ENCODE data around the gene TMEM44.
A peak's percentile ranks its signal among the peaks of the same experiment; 100 is the strongest.

Gene TMEM44, protein sequence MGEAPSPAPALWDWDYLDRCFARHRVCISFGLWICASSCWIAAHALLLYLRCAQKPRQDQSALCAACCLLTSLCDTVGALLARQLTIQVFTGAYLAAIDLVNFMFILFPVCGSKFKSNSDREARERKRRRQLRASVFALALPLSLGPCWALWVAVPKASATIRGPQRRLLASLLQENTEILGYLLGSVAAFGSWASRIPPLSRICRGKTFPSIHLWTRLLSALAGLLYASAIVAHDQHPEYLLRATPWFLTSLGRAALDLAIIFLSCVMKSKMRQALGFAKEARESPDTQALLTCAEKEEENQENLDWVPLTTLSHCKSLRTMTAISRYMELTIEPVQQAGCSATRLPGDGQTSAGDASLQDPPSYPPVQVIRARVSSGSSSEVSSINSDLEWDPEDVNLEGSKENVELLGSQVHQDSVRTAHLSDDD

GRCh38 chr3:194633349-194634004 is at the start of gene TMEM44:
Gene TMEM44, minus strand, starts transcription at chr3:194633419. Its CDS starts 204 bp downstream, at chr3:194633215.
- DNase-seq (ENCODE audit: low spot score), result peak; percentile 9

DNA sequence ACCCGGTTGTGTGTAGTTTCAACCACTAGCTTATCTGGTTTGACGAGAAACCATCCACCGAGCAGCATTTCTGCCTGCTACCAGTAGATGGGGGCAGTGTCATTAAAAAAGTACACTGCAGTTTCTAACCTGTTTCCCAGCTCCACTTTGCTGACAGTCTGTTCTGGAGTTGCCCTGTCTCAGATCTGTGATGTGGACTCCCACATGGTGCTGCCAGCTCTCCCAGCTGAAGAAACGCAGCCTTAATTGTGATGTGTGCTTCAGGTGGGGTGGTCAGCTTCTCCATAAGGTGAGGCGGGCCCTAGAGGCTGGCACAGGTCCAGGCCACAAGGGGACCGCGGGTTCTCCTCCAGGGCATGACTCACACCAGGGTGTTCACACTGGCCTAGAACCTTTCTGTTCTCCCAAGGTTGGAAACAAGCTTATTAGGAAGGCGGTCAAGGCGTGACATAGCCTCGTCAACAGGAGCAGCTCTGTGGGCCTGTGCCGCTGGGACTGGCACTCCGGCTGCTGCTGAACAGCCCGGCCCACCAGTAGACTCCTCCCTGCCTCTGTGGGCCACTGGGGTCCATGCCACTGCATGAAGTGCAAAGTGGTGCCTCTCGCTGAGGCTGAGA is 49.6 kb upstream of the TMEM44 start:
- peak; percentile 88 for DNase-seq (ENCODE audit: low spot score)

- DNase-seq (ENCODE audit: low spot score), result no peak
Measured at GRCh38 chr3:194682189-194682693, 49.0 kb upstream of the TMEM44 start.

DNA sequence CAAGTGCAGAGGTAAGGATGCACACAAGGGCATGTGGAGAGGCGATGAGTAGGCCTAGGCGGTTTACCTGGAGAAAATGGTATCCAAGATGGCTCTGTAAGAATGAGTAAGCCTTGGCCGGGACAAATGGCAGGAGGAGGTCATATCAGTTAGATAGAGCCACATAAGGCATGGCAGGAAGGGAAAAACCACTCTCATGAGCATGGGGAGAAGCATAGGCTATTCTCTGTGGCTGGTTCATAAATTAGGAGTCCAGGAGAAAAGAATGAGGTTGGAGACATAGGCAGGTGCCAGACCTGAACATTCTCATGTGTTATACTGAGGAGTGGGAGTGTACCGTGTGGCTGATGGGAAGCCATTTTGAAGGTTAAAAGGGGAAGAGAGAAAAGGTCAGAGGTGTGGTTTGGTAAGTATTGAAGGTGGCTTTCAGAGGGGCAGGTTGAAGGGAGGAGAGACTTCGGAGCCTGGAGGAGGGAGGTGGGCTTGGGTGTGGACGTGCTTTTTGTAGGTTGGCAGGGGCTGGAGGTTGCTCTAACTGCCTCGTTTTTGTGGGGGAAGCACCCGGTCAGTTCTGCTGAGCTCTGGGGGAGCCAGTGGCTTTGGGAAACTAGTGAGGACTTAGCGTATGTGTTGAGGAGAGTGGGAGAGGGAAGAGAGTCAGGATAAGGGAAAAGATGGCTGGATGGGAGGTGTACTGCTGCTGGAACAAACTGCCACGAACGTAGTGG is 47.8 kb upstream of the TMEM44 start:
- no peak for DNase-seq (ENCODE audit: low spot score)

GRCh38 chr3:194676471-194676870 is 43.3 kb upstream of the TMEM44 start:
- no peak for DNase-seq (ENCODE audit: low spot score)

DNA sequence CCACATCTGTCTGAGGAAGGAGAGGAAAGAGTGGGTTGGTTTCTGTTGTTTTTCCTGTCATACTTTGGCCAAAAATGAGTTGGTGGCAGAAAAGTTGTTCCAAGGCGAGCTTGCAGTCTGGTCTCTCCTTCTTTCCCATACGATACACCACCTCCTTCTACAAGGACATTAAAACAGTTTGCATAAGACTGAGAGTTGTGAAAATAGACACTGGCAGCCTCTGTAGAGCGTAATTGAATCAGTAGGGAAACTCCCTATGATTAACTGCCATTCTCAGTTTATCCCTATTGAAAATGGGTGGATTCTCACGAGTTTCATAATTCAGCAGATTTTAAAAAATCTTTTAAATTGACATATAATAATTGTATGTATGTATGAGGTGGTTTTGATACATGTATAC is 42.5 kb upstream of the TMEM44 start:
- no peak for DNase-seq (ENCODE audit: low spot score)

- no peak for DNase-seq (ENCODE audit: low spot score)
Measured at GRCh38 chr3:194675081-194675640, 41.9 kb upstream of the TMEM44 start.

DNA sequence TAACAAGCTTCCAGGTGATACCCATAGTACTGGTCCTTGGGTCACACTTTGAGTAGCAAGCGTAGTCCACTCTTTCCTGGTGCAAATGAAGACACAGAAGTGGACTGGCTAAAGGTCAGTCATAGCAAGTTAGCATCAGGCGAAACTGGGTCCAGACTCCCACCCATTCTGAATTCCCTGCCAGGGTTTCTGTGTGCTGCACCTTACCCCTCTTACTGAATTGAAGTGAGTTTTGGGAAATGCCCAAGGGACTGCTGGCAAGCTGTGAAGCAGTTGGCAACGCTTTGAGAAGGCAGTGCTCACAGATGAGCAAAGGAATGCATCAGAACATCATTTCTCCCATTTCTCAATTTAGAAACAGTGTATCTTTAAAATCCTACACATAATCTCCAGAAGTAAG is 40.5 kb upstream of the TMEM44 start:
- DNase-seq (ENCODE audit: low spot score), result no peak

DNA sequence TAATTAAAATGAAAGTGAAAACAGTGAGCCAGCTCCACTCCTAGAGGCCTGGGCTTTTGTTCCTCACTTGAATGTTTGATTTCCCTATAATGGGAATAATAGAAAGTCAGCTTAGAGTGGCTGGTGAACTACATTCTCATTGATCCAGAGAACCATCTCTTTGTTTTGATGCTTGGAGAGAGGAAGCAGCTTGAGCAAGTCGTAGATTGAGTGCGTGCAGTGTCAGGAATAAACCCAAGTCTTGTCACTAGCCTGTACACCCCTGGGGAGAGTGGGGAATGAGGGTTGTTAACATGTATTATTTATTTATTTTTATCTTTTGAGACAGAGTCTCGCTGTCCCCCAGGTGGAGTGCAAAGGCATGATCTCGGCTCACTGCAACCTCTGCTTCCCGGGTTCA is 39.7 kb upstream of the TMEM44 start:
- DNase-seq (ENCODE audit: low spot score), result peak; percentile 49

- DNase-seq (ENCODE audit: low spot score), result peak; percentile 95
Measured at GRCh38 chr3:194671900-194672808, 38.9 kb upstream of the TMEM44 start, which contains the start of gene LSG1. Gene LSG1, minus strand, starts transcription at chr3:194672191. Its CDS starts 29 bp downstream, at chr3:194672162.

DNA sequence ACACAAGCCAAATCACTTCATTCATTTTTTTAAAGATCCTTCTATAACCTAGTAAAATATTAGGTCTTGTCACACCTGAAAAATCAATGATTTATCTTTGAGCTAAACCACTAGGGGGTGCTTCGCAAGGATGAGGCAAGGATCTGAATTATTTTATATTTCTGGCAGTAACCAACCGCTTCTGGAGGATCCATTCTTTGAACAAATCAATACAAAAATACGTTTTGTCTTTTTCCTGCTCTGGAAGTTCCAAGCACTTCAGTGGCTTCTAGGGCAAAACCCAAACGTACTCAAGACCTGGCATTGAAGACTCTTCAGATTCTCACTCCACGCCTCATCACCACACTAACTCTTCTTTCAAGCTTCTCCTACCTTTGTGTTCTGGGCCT is 38.3 kb upstream of the TMEM44 start:
- no peak for DNase-seq (ENCODE audit: low spot score)

- no peak for DNase-seq (ENCODE audit: low spot score)
Measured at GRCh38 chr3:194667363-194667762, 34.1 kb upstream of the TMEM44 start.

DNA sequence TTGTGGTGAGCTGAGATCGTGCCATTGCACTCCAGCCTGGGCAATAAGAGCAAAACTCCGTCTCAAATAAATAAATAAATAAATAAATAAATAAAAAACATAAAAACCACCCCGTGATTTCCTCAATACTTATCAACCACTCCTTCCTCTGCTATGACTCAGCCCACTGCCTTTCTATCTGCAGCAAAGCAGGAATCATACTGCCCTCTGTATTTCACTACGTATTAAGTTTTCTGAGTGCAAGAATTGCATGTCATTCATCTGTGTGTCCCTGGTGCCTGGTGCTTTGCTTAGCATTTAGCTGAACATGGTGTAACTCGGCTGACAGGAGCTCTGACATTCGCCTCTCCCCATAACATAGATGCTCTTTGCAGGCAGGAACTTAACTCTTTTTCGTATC is 31.6 kb upstream of the TMEM44 start:
- DNase-seq (ENCODE audit: low spot score), result no peak

- no peak for DNase-seq (ENCODE audit: low spot score)
Measured at GRCh38 chr3:194661946-194662345, 28.7 kb upstream of the TMEM44 start.

- DNase-seq (ENCODE audit: low spot score), result no peak
Measured at GRCh38 chr3:194661374-194661773, 28.2 kb upstream of the TMEM44 start.

DNA sequence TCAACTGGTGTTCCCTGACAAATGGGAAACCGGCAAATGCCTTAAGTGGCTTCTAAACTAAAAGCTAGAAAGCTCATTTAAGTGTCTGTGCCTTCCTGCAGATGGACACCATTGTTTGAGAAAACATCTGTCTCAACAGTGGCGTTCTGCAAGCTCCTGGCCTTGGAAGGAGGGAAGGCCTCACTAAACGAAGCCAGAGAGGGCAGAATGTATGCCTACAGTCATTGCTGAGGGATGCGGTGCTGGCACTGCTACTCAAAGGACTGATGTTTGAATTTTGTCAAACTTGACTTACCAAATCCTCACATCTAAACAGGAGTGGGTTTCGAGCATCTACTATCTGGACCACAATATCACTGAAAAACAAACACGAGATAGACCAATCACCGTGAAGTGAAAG is 26.6 kb upstream of the TMEM44 start:
- no peak for DNase-seq (ENCODE audit: low spot score)

DNA sequence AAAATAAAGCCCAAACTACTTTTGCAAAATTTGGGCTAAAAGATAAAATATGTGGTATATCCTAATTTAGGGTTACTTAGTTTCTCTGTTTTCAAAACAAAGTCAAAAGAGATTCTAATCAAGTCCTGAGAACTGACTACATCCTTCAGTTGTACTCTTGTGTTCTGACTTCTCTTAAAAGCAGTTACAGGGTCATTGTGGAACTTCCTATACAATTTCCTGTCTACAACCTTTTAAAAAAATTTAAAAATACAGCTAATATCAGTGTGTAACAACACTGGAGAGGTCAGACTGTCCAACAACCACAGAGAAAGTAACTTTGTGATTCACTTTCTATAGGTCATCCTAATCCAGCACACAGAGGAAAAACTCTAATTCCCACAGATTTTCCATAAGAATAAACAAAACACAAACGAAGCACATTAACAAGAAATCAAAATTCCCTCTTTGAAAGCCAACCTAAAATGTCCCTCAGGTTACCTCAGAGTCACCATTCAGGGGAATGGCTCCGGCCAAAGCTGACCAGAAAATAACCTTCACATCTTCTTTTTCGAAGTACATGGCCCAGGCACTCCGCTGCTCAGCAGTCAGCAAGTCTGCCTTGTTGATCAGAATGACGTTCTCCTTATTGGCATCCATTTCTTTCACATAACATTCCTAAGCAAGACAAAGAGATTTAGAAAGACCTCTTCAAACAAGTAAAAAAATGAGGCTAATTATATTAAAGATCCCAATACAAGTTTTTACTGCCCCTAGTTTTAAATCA is 25.4 kb upstream of the TMEM44 start:
- no peak for DNase-seq (ENCODE audit: low spot score)

DNA sequence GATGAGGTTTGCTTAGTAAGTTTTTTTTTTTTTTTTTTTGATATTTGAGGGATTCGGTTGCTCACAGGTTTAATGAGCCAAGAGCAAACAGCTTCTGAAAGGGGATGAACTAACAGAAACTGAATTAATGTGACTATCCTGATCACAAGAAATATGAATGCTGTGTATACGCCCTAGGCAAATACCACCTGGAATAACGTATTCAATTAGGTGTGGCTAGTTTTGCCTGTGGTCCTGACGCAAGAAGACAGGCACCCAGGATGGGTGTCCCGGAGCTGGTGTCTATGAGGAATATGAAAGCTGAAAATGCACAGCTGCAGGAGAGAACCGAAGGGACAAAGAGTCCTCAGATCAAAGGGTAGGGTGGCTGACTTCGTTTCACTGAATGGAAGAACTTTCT is 24.2 kb upstream of the TMEM44 start:
- DNase-seq (ENCODE audit: low spot score), result no peak

DNA sequence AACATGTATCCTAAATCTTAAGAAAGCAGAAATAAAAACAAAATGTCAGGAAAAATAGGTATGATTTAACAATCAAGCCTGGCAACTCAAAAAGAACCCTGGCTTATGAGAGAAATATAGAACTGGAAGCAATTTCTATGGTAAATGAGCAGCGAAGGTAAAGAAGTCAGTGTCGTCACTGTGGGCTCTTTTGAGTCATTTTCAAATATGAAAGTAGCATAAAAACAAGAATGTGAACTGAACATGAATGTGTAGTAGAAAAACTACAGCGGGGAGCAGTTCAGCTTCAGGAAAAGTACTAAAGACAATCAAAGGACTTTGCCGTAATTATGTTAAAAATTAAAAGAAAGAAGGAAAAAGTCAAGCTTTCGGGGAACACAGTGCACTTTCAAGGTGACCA is 21.2 kb upstream of the TMEM44 start:
- no peak for DNase-seq (ENCODE audit: low spot score)

DNA sequence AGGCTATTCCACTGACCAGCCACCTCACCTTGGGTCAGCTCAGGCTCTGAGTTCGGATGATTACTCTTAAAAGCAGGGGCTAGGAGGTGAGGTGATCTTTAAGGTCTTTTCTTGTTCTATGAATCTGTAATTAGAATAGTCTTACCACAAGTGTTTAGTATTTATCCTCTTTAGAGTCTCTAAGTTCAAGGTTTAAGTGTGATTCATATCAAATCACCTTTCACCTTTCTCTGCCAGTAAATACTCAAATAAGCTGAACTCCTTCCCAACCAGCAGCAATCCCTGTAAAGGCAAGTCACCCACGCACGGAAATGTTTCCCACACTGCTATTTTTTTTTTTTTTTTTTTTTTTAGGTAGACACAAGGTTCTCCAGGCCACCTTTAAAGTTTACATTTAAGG is 14.5 kb upstream of the TMEM44 start:
- DNase-seq (ENCODE audit: low spot score), result no peak

Measured in pons (tissue), 1 donor.